Lung (tissue), 12 donors: ENCODE results near the gene DDOST. TPM values are rescaled to one million over a fixed set of nuclear protein-coding genes. Genes with fewer than 3 reads are reported as not detected.

Source experiments
- ATAC-seq: fragments of 200-7000 bp; cut with Tn5 transposase; one replicate; pipeline ENCODE4 v1.9.1; 2020; ENCODE audit warnings: moderate number of reproducible peaks; ENCODE audit not compliant: insufficient read depth, low FRiP score
- DNase-seq, 3 donors: peaks; one replicate each; pipeline ENCODE4 v3.0.0-alpha.2; 2013 to 2017
- H3K27ac ChIP-seq, 2 donors: one replicate each; pipeline ENCODE4 v1.5.1; 2013; ENCODE audit warnings: mild to moderate bottlenecking in 2 of 2, moderate library complexity in 2 of 2, control low read depth in 1 of 2, inconsistent platforms in 1 of 2, low read depth in 1 of 2, low read length in 1 of 2
- H3K27me3 ChIP-seq, 3 donors: one replicate each; pipeline ENCODE4 v1.5.1; 2013; ENCODE audit warnings: low read length in 2 of 3; ENCODE audit not compliant: control insufficient read depth in 3 of 3, insufficient read depth in 3 of 3
- H3K36me3 ChIP-seq, 4 donors: one replicate each; pipeline ENCODE4 v1.5.1; 2013; ENCODE audit warnings: low read length in 4 of 4, mild to moderate bottlenecking in 1 of 4, moderate library complexity in 1 of 4; ENCODE audit not compliant: control insufficient read depth in 4 of 4, insufficient read depth in 4 of 4
- H3K4me1 ChIP-seq, 5 donors: one replicate each; pipeline ENCODE4 v1.5.1; 2013; ENCODE audit warnings: low read length in 5 of 5, mild to moderate bottlenecking in 2 of 5, moderate library complexity in 1 of 5; ENCODE audit not compliant: control insufficient read depth in 5 of 5, insufficient read depth in 5 of 5
- H3K4me3 ChIP-seq: one replicate; pipeline ENCODE4 v1.5.1; 2013; ENCODE audit warnings: mild to moderate bottlenecking, control low read depth, moderate library complexity
- H3K9ac ChIP-seq, 2 donors: one replicate each; pipeline ENCODE4 v1.5.1; 2013; ENCODE audit warnings: low read length in 2 of 2, control low read depth in 1 of 2; ENCODE audit not compliant: insufficient read depth in 1 of 2
- H3K9me3 ChIP-seq, 4 donors: one replicate each; pipeline ENCODE4 v1.5.1; 2013; ENCODE audit warnings: low read length in 3 of 4, mild to moderate bottlenecking in 1 of 4, moderate library complexity in 1 of 4; ENCODE audit not compliant: control insufficient read depth in 4 of 4, insufficient read depth in 3 of 4
- WGBS, 2 donors: extraction: QIAGEN DNeasy Blood & Tissue Kit; methylation state at CpG; one replicate each; pipeline ENCODE4 v1.1.7; 2013; 5-methylcytosine and 5-hydroxymethylcytosine counted together
- polyA plus RNA-seq, 2 donors: library from polyadenylated mRNA; stranded (reverse); fragments of 200-250 nt; gene quantifications; one replicate each; pipeline ENCODE4 v1.2.1, GENCODE V29; 2013
- total RNA-seq, 2 donors: library from RNA; depleted of rRNA in 1 of 2; stranded (reverse); fragments of >200 nt in 1 of 2; gene quantifications; one replicate each; pipeline ENCODE4 v1.2.1, GENCODE V29; 2014 to 2021
- TF ChIP-seq, protein P1 (sequence below): IDR thresholded peaks from 2 replicates; pipeline ENCODE4 v1.5.1; 2012; ENCODE audit warnings: mild to moderate bottlenecking; ENCODE audit errors: control extremely low read depth, extremely low read depth
- donor health status: control.
- donor health status: control.
- donor health status: Bipolar disorder and iron deficiency.
- donor health status: healthy.
- donor health status: DM: yes; HTN: yes; CAD: no.

DDOST gene
- total and polyA plus RNA-seq, 4 donors = 121 to 304 (median 228) TPM

DNA sequence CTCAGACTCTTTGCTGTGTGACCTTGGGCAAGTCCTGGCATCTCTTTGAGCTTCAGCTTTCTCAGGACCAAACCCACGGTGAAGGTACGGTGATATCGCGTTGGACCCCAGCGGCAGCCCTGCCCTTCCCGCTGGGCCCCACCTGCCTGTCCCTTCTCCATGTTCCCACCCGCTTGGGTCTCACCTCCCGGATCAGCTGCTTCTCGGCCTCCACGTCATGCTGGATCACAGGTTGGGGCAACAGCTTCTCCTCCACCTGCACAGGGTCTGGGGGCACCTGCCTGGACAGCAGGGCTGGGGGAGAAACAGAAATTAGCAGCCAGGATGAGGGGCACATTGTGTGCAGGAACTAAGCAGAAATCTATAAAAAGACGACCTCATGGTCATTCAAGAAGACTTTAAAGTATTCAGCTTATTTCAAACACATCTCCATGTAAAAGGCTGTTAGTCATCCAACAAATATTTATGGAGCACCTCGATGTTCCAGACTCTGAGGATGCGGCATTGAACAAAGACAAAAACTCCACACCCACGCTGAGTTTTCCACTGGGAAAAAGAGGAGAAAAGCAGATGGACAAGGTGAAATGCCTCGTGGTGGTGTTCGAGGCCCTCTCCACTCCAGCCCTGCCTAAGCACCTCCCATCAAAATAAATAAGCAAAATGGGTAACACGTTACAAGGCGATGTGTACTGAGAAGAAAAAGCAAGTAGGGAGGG is 37.2 kb upstream of the DDOST start:
- DNase-seq = no peak
- WGBS, 2 donors = 88 to 94% methylated on average over 18 of the region's 18 CpGs

DNA sequence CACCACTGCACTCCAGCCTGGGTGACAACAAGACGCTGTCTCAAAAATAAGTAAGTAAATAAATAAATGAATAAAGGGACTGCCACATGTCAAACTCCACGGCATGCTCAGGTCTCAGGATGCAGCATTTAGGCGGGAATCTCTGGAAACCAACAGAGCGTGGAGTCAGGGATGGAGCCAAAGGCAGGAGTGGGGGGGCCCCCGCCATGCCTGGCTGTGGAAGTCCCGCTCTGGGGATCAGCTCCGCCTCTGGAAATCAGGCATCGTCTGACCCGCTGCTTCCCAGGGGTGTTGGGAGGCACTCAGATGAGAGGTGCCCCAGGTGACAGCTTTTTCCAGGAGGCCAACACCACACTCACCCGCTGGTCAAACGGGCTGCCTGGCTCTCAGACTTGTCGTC is 36.4 kb upstream of the DDOST start:
- Histone ChIP-seq H3K9ac (no peak overlapping the region), H3K4me1 (peaks cover 0 to 3% (median 0%) of the 10 kb centered on the region in 5 donors), H3K36me3 (no peaks in the 10 kb centered on the region), H3K9me3 (no peaks in the 10 kb centered on the region), H3K4me3 (no peak overlapping the region), H3K27me3 (no peaks in the 10 kb centered on the region), H3K27ac (no peak overlapping the region)
- TF ChIP-seq, protein P1, sequence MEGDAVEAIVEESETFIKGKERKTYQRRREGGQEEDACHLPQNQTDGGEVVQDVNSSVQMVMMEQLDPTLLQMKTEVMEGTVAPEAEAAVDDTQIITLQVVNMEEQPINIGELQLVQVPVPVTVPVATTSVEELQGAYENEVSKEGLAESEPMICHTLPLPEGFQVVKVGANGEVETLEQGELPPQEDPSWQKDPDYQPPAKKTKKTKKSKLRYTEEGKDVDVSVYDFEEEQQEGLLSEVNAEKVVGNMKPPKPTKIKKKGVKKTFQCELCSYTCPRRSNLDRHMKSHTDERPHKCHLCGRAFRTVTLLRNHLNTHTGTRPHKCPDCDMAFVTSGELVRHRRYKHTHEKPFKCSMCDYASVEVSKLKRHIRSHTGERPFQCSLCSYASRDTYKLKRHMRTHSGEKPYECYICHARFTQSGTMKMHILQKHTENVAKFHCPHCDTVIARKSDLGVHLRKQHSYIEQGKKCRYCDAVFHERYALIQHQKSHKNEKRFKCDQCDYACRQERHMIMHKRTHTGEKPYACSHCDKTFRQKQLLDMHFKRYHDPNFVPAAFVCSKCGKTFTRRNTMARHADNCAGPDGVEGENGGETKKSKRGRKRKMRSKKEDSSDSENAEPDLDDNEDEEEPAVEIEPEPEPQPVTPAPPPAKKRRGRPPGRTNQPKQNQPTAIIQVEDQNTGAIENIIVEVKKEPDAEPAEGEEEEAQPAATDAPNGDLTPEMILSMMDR = no peak
- WGBS, 2 donors = 88 to 90% methylated on average over 12 of the region's 12 CpGs
- ATAC-seq (no peak), DNase-seq (no peak)

More for the DNA sequence above, 37.2 kb upstream of the DDOST start:
- Histone ChIP-seq H3K36me3 (no peaks in the 10 kb centered on the region), H3K27me3 (no peaks in the 10 kb centered on the region), H3K4me3 (no peak overlapping the region), H3K27ac (no peak overlapping the region), H3K9me3 (no peaks in the 10 kb centered on the region), H3K4me1 (peaks cover 0 to 3% (median 0%) of the 10 kb centered on the region in 5 donors), H3K9ac (no peak overlapping the region)
- ATAC-seq = no peak
- TF ChIP-seq, protein P1 = no peak

DNA sequence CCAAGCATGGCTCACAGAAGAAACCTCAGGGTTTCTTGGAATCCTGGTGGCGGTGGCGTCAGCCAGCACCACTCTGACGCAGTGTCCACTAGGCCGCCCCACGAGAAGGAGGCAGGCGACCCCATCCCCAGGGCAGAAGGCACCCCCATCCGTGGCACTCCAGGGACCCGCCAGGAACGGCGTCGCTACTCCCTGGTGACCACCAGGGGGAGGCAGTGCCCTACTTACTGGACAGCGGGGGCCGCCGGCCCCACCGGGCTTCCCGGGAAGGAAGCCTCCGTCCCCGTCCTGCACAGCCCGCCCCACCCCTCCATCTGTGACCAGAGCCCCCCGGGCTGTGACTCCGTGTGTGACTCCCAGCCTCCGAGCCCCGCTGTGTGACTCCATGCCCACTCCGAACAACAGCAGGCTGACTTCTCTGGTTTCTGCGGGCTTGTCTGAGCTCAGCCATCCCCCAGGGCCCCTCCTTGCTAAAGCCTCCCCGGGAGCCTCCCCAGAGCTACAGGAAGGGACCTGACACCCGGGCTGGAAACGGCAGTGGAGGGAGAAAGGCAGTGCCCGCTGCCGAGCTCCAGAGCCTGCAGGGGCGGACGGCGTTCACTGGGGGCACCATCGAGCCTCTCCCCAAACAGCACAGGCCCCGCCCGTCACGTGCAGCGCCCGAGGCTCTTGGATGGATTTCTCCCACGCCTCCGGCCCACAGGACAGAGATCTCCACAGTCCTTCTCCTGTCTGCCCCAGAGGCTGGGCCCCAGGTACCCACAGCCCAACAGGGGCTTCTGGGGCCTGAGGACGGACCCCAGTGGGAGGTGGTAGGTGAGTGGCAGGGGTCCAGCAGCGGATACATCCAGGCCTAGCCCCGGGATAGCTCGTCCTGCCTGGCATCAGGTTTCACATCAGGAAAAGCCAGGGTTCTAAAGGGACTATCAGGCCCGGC is 35.5 kb upstream of the DDOST start:
- H3K9ac ChIP-seq = peak overlapping the region; percentile 17 to 42
- peak overlapping the region; percentile 77 to 78 for H3K27ac ChIP-seq
- TF ChIP-seq, protein P1 = peak; percentile 79

More for the DNA sequence above, 35.5 kb upstream of the DDOST start:
- H3K9me3 ChIP-seq = no peaks in the 10 kb centered on the region
- WGBS, 2 donors = 3 to 4% methylated on average over 38 to 46 of the region's 46 CpGs
- no peaks in the 10 kb centered on the region for H3K27me3 ChIP-seq
- peaks cover 0 to 3% (median 0%) of the 10 kb centered on the region in 5 donors for H3K4me1 ChIP-seq
- DNase-seq (peak; percentile 92 to 94 (median 93)), ATAC-seq (peak; percentile 90)
- no peaks in the 10 kb centered on the region for H3K36me3 ChIP-seq
- H3K4me3 ChIP-seq = no peak overlapping the region
